ENCODE measurements around the gene DYNLT2.

Gene DYNLT2

GRCh38 chr6:169738204-169738975 is 13.0 kb downstream of the DYNLT2 start:
- TF ChIP-seq POLR2A (IDR thresholded peaks at IDR 0.05; ENCODE audit: low read depth, low read length) = no peak
- FAIRE-seq (no peak), DNase-seq (ENCODE audit: insufficient read length, low spot score) (no peak)

GRCh38 chr6:169729961-169730360 is 21.4 kb downstream of the DYNLT2 start:
- TF ChIP-seq POLR2A (IDR thresholded peaks at IDR 0.05; ENCODE audit: low read depth, low read length) = no peak
- DNase-seq (ENCODE audit: insufficient read length, low spot score) = no peak
- no peak for FAIRE-seq

GRCh38 chr6:169726963-169727362 is 24.4 kb downstream of the DYNLT2 start:
- FAIRE-seq (no peak), DNase-seq (ENCODE audit: insufficient read length, low spot score) (no peak)
- no peak for TF ChIP-seq POLR2A (IDR thresholded peaks at IDR 0.05; ENCODE audit: low read depth, low read length)

GRCh38 chr6:169726049-169726400 is 25.3 kb downstream of the DYNLT2 start:
- no peak for TF ChIP-seq POLR2A (IDR thresholded peaks at IDR 0.05; ENCODE audit: low read depth, low read length)
- DNase-seq (ENCODE audit: insufficient read length, low spot score) (no peak), FAIRE-seq (no peak)

- TF ChIP-seq POLR2A (IDR thresholded peaks at IDR 0.05; ENCODE audit: low read depth, low read length) = no peak
- no peak for FAIRE-seq
- DNase-seq (ENCODE audit: insufficient read length, low spot score) = no peak
Observed at GRCh38 chr6:169725125-169726048, 26.0 kb downstream of the DYNLT2 start.

- DNase-seq (ENCODE audit: insufficient read length, low spot score) (no peak), FAIRE-seq (no peak)
- TF ChIP-seq POLR2A (IDR thresholded peaks at IDR 0.05; ENCODE audit: low read depth, low read length) = no peak
Observed at GRCh38 chr6:169724494-169725124, 26.8 kb downstream of the DYNLT2 start, which contains the start of gene PHF10. TSS of gene PHF10 (minus strand) at chr6:169724500. CDS start at chr6:169723931, 569 bp downstream.

GRCh38 chr6:169723991-169724493 is 27.3 kb downstream of the DYNLT2 start:
- peak; percentile 3; the same call in 1 of the 2 replicates for TF ChIP-seq POLR2A (IDR thresholded peaks at IDR 0.05; ENCODE audit: low read depth, low read length)
- no peak for FAIRE-seq
- no peak for DNase-seq (ENCODE audit: insufficient read length, low spot score)

GRCh38 chr6:169723200-169723909 is 28.0 kb downstream of the DYNLT2 start:
- FAIRE-seq = no peak
- no peak for DNase-seq (ENCODE audit: insufficient read length, low spot score)
- TF ChIP-seq POLR2A (IDR thresholded peaks at IDR 0.05; ENCODE audit: low read depth, low read length) = no peak

- DNase-seq (ENCODE audit: insufficient read length, low spot score) (peak; percentile 65), FAIRE-seq (peak; percentile 71)
- TF ChIP-seq POLR2A (IDR thresholded peaks at IDR 0.05; ENCODE audit: low read depth, low read length) = no peak
Observed at GRCh38 chr6:169722362-169723199, 28.8 kb downstream of the DYNLT2 start.

- DNase-seq (ENCODE audit: insufficient read length, low spot score) = no peak
- no peak for FAIRE-seq
- no peak for TF ChIP-seq POLR2A (IDR thresholded peaks at IDR 0.05; ENCODE audit: low read depth, low read length)
Observed at GRCh38 chr6:169720207-169720855, 31.0 kb downstream of the DYNLT2 start.

- TF ChIP-seq POLR2A (IDR thresholded peaks at IDR 0.05; ENCODE audit: low read depth, low read length) = no peak
- FAIRE-seq (no peak), DNase-seq (ENCODE audit: insufficient read length, low spot score) (no peak)
Observed at GRCh38 chr6:169719117-169719516, 32.3 kb downstream of the DYNLT2 start.

- no peak for FAIRE-seq
- no peak for TF ChIP-seq POLR2A (IDR thresholded peaks at IDR 0.05; ENCODE audit: low read depth, low read length)
- no peak for DNase-seq (ENCODE audit: insufficient read length, low spot score)
Observed at GRCh38 chr6:169714595-169714994, 36.8 kb downstream of the DYNLT2 start.
